ENCODE results near the gene OR1L4. TPM values are rescaled to one million over a fixed set of nuclear protein-coding genes. Genes with fewer than 3 reads are reported as not detected.

The OR1L4 gene
- polyA plus RNA-seq, 1 donor from 2014 or later, result not detected

GRCh38 chr9:122695696-122696095 is 28.1 kb upstream of the OR1L4 start:
- no peaks in the 10 kb centered on the region for H3K79me2 ChIP-seq (replicated peaks; ENCODE audit: insufficient read depth, low read length)
- H4K20me1 ChIP-seq (ENCODE audit: insufficient read depth), result no peaks in the 10 kb centered on the region
- no peaks in the 10 kb centered on the region for H3K36me3 ChIP-seq (ENCODE audit: insufficient read depth, low read length)

DNA sequence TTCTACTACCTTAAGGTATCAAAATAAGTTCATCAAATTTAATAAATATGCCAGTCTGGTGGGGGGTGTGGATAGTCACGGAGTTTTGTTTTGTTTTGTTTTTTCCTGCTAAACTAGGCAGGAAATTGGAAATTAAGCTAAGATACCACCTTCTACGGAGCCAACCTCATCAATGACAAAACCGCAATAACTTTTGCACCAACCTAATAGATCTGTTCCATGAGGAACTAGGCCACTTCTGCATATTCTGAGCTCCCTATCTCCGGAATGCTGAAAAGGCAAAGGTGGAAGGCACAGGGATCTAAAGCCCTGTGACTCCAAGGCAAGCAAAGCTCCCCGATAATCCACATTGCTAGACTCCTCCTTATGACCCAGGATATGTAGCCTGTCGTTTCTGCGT is 5.8 kb upstream of the OR1L4 start:
- no peak overlapping the region for H3K4me2 ChIP-seq (ENCODE audit: low read length)
- H2AFZ ChIP-seq (ENCODE audit: low read depth, low read length), result no peak overlapping the region
- no peak for TF ChIP-seq SMC3 (conservative IDR thresholded peaks at IDR 0.05; ENCODE audit: poor library complexity)
- no peaks in the 10 kb centered on the region for H3K79me2 ChIP-seq (replicated peaks; ENCODE audit: insufficient read depth, low read length)
- H3K4me3 ChIP-seq (ENCODE audit: low read length), result no peak overlapping the region
- H3K36me3 ChIP-seq (ENCODE audit: insufficient read depth, low read length), result no peaks in the 10 kb centered on the region
- no peaks in the 10 kb centered on the region for H3K9me2 ChIP-seq (ENCODE audit: insufficient read depth, low read length)
- no peaks in the 10 kb centered on the region for H4K20me1 ChIP-seq (ENCODE audit: insufficient read depth)
- peaks cover 4% of the 10 kb centered on the region for H3K9me3 ChIP-seq (ENCODE audit: low read length)
- no peak overlapping the region for H3K27ac ChIP-seq (ENCODE audit: low read length)
- no peaks in the 10 kb centered on the region for H3F3A ChIP-seq (ENCODE audit: insufficient read depth, low read length, poor library complexity, severe bottlenecking)
- H3K9ac ChIP-seq (ENCODE audit: low read length), result no peak overlapping the region
- H3K27me3 ChIP-seq (ENCODE audit: insufficient read depth, low read depth, low read length), result no peaks in the 10 kb centered on the region

More at GRCh38 chr9:122695696-122696095, 28.1 kb upstream of the OR1L4 start:
- Histone ChIP-seq H3K9ac (ENCODE audit: low read length) (no peak overlapping the region), H3K27me3 (ENCODE audit: insufficient read depth, low read depth, low read length) (no peaks in the 10 kb centered on the region), H3K9me3 (ENCODE audit: low read length) (peaks cover 4% of the 10 kb centered on the region), H3K4me2 (ENCODE audit: low read length) (no peak overlapping the region), H3F3A (ENCODE audit: insufficient read depth, low read length, poor library complexity, severe bottlenecking) (no peaks in the 10 kb centered on the region), H3K4me3 (ENCODE audit: low read length) (no peak overlapping the region), H3K27ac (ENCODE audit: low read length) (no peak overlapping the region), H3K9me2 (ENCODE audit: insufficient read depth, low read length) (no peaks in the 10 kb centered on the region), H2AFZ (ENCODE audit: low read depth, low read length) (no peak overlapping the region)
- TF ChIP-seq SMC3 (conservative IDR thresholded peaks at IDR 0.05; ENCODE audit: poor library complexity), result no peak
- TF ChIP-seq MXI1 (conservative IDR thresholded peaks at IDR 0.05; ENCODE audit: poor library complexity, severe bottlenecking), result no peak
- TF ChIP-seq EZH2 (IDR thresholded peaks at IDR 0.05; ENCODE audit: borderline replicate concordance, insufficient read depth, low read length, poor library complexity, severe bottlenecking), result no peak
- TF ChIP-seq, protein P1, sequence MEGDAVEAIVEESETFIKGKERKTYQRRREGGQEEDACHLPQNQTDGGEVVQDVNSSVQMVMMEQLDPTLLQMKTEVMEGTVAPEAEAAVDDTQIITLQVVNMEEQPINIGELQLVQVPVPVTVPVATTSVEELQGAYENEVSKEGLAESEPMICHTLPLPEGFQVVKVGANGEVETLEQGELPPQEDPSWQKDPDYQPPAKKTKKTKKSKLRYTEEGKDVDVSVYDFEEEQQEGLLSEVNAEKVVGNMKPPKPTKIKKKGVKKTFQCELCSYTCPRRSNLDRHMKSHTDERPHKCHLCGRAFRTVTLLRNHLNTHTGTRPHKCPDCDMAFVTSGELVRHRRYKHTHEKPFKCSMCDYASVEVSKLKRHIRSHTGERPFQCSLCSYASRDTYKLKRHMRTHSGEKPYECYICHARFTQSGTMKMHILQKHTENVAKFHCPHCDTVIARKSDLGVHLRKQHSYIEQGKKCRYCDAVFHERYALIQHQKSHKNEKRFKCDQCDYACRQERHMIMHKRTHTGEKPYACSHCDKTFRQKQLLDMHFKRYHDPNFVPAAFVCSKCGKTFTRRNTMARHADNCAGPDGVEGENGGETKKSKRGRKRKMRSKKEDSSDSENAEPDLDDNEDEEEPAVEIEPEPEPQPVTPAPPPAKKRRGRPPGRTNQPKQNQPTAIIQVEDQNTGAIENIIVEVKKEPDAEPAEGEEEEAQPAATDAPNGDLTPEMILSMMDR (IDR thresholded peaks at IDR 0.05; ENCODE audit: poor library complexity, severe bottlenecking), result no peak
- TF ChIP-seq EP300 (conservative IDR thresholded peaks at IDR 0.05; ENCODE audit: poor library complexity, severe bottlenecking), result no peak
- TF ChIP-seq POLR2AphosphoS5 (IDR thresholded peaks at IDR 0.05), result no peak
- TF ChIP-seq, protein P2, sequence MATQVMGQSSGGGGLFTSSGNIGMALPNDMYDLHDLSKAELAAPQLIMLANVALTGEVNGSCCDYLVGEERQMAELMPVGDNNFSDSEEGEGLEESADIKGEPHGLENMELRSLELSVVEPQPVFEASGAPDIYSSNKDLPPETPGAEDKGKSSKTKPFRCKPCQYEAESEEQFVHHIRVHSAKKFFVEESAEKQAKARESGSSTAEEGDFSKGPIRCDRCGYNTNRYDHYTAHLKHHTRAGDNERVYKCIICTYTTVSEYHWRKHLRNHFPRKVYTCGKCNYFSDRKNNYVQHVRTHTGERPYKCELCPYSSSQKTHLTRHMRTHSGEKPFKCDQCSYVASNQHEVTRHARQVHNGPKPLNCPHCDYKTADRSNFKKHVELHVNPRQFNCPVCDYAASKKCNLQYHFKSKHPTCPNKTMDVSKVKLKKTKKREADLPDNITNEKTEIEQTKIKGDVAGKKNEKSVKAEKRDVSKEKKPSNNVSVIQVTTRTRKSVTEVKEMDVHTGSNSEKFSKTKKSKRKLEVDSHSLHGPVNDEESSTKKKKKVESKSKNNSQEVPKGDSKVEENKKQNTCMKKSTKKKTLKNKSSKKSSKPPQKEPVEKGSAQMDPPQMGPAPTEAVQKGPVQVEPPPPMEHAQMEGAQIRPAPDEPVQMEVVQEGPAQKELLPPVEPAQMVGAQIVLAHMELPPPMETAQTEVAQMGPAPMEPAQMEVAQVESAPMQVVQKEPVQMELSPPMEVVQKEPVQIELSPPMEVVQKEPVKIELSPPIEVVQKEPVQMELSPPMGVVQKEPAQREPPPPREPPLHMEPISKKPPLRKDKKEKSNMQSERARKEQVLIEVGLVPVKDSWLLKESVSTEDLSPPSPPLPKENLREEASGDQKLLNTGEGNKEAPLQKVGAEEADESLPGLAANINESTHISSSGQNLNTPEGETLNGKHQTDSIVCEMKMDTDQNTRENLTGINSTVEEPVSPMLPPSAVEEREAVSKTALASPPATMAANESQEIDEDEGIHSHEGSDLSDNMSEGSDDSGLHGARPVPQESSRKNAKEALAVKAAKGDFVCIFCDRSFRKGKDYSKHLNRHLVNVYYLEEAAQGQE (IDR thresholded peaks at IDR 0.05; ENCODE audit: borderline replicate concordance), result no peak
- no peak for TF ChIP-seq TAF1 (IDR thresholded peaks at IDR 0.05; ENCODE audit: low read depth)
- TF ChIP-seq RAD21 (conservative IDR thresholded peaks at IDR 0.05), result no peak

DNA sequence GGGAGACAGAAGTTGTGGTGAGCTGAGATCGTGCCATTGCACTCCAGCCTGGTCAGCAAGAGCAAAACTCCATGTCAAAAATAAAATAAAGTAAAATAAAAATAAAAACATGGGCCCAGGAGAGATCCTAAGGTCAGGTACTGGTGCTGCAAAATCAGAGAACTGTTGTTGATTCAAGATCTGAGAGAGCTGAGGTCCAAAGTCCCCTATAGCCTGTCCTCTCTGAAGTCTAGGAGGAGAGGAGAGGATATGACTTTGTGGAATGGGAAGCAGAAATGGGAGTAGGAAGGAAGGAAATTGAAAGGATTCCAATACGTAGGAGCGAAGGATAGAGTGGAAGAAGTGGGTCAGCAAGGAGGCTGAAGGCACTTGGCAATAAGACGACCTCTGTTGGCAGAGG is 4.6 kb upstream of the OR1L4 start:
- no peaks in the 10 kb centered on the region for H3K27me3 ChIP-seq (ENCODE audit: insufficient read depth, low read depth, low read length)
- no peak overlapping the region for H2AFZ ChIP-seq (ENCODE audit: low read depth, low read length)
- H3K27ac ChIP-seq (ENCODE audit: low read length), result no peak overlapping the region
- H3K4me2 ChIP-seq (ENCODE audit: low read length), result no peak overlapping the region
- H3K9ac ChIP-seq (ENCODE audit: low read length), result no peak overlapping the region
- no peaks in the 10 kb centered on the region for H4K20me1 ChIP-seq (ENCODE audit: insufficient read depth)
- H3K4me3 ChIP-seq (ENCODE audit: low read length), result no peak overlapping the region
- H3K9me2 ChIP-seq (ENCODE audit: insufficient read depth, low read length), result no peaks in the 10 kb centered on the region
- TF ChIP-seq EP300 (conservative IDR thresholded peaks at IDR 0.05; ENCODE audit: poor library complexity, severe bottlenecking), result no peak
- TF ChIP-seq MXI1 (conservative IDR thresholded peaks at IDR 0.05; ENCODE audit: poor library complexity, severe bottlenecking), result no peak
- TF ChIP-seq, protein P2 (IDR thresholded peaks at IDR 0.05; ENCODE audit: borderline replicate concordance), result no peak
- TF ChIP-seq EZH2 (IDR thresholded peaks at IDR 0.05; ENCODE audit: borderline replicate concordance, insufficient read depth, low read length, poor library complexity, severe bottlenecking), result no peak
- no peak for TF ChIP-seq POLR2AphosphoS5 (IDR thresholded peaks at IDR 0.05)
- no peaks in the 10 kb centered on the region for H3F3A ChIP-seq (ENCODE audit: insufficient read depth, low read length, poor library complexity, severe bottlenecking)
- H3K79me2 ChIP-seq (replicated peaks; ENCODE audit: insufficient read depth, low read length), result no peaks in the 10 kb centered on the region
- H3K9me3 ChIP-seq (ENCODE audit: low read length), result peaks cover 4% of the 10 kb centered on the region
- H3K36me3 ChIP-seq (ENCODE audit: insufficient read depth, low read length), result no peaks in the 10 kb centered on the region

All from neural cell (in vitro differentiated cells).